HG03565 (cell line): ENCODE results near the gene IMMP2L.
"Not testable (repeated sequence)": the region's sequence is repeated elsewhere in the genome, so short reads cannot be mapped to it uniquely, and the experiment has no call there.

Experiments used
- ATAC-seq: cut with Tn5 transposase; IDR thresholded peaks from one replicate; pipeline ENCODE4 v1.9.1; 2021; ENCODE audit warnings: mild to moderate bottlenecking, moderate library complexity; ENCODE audit not compliant: unreplicated experiment

The IMMP2L gene

DNA sequence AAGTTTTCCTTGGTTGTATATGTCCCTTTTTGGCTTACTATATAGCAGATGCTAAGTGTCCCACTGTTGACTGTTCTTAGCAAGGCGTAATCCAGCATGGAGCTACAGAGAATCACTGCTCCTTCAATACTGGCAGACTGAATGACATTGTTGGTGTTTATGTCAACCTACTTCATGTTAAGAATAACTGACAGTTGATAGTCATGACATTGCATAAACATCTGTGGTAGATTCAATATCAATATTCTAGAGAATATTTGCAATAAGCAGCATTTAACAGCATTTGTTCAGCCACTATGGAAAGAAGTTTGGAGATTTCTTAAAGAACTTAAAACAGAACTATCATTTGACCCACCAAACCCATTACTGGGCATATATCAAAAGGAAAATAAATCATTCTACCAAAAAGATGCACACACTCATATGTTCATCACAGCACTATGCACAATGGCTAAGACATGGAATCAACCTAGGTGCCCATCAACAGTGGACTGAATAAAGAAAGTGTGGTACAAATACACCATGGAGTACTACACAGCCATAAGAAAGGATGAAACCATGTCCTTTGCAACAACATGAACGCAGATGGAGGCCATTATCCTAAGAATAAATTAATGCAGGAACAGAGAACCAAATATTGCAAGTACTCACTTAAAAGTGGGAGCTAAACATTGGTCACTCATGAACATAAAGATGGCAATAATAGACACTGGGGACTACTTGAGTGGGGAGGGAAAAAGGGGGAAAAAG, 88.7 kb downstream of the IMMP2L start:
- ATAC-seq = no peak

DNA sequence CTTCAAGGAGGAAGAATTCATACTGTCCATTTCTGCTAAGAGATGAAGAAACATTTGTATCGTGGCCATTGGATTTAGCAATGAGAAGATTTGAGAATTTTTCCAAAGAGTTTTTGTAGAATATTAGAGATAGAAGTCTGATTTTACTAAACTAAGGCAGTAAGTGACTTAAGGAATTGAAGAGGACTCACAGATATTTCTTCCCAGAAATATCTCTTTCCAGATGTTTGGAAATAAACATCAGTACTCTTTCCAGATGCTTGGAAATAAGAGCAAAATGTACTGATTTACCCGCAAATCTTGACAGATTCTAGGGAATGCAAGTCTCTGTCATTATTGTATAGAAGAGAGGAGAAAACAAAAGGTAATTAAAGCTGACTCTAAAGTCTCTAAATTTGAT, 91.3 kb downstream of the IMMP2L start:
- ATAC-seq = no peak

DNA sequence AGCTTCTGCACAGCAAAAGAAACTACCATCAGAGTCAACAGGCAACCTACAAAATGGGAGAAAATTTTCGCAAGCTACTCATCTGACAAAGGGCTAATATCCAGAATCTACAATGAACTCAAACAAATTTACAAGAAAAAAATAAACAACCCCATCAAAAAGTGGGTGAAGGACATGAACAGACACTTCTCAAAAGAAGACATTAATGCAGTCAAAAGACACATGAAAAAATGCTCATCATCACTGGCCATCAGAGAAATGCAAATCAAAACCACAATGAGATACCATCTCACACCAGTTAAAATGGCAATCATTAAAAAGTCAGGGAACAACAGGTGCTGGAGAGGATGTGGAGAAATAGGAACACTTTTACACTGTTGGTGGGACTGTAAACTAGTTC, 92.4 kb downstream of the IMMP2L start:
- ATAC-seq = not testable (repeated sequence)

DNA sequence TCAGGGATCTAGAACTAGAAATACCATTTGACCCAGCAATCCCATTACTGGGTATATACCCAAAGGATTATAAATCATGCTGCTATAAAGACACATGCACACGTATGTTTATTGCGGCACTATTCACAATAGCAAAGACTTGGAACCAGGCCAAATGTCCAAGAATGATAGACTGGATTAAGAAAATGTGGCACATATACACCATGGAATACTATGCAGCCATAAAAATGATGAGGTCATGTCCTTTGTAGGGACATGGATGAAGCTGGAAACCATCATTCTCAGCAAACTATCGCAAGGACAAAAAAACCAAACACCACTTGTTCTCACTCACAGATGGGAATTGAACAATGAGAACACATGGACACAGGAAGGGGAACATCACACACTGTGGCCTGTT, 96.5 kb downstream of the IMMP2L start:
- not testable (repeated sequence) for ATAC-seq

DNA sequence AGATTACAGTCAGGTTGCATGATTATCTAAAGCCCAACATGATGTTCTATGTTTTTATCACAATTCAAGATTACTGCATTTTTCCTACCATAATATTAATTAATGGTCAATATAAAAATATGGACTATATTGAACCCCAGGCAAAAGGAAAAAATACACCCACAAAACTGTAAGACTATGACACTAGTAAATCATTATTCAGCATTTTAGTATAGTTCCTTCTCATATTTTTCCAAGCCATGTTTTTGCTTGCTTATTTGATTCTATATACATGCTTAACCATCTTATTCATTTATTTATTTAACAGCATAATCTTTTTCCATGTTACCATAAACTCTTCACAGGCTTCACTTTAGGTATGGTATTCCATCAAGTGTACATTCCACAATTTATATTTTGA, 101.6 kb downstream of the IMMP2L start:
- ATAC-seq = no peak

DNA sequence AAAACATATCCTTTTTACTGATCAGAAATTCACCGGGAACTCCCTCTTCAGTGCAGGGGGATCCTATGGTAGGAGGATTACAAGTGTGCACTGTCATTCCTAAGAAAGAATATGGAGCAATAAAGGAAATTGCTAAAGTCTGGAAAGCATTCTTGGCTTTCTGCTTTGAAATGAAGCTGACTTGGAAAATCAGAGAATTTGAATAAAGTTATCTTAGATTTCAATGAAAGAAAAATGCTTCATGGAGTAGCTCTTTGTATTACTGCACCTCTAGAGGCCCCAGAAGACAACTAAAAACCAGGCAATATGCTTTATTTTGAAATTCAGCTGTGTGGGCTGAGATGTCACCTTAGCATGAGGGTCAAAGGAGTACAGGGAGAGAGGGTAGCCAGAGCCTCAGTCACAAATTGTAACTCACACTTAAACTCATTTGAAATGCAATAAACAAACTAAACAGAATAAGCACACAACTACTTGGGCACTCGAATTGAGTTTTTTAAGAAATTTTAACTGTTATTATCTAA, 102.5 kb downstream of the IMMP2L start:
- ATAC-seq = no peak

DNA sequence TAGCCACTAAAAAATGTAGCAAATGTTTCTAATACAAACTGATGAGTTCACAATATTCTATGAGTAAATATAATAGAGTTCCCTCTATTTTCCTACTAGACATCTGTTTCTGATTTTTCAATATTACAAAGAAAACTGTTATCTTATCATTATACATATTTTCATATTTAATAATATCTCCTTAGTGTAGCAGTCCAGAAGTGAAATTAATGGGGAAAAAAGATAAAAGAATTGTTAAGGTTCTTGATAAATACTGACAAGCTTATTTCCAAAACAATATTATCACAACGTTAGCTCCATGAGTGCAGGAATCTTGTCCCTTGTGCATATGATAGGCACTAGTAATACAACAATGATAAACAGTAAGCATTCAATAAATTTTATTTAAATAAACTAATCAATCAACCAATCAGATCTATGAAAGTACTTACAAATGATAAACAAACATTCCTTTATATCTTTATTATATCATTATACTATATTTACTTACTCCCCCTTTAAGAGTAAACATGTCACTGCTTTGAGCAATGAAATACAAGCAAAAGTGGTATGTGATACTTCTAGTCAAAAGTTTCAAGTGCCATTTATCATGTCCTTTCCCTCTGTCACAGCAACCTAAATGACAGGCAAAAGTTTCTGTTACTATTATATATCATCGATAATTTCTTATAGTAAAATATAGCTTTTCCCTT, 103.1 kb downstream of the IMMP2L start:
- ATAC-seq = no peak

DNA sequence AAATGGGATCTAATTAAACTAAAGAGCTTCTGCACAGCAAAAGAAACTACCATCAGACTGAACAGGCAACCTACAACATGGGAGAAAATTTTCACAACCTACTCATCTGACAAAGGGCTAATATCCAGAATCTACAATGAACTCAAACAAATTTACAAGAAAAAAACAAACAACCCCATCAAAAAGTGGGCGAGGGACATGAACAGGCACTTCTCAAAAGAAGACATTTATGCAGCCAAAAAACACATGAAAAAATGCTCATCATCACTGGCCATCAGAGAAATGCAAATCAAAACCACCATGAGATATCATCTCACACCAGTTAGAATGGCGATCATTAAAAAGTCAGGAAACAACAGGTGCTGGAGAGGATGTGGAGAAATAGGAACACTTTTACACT, 111.6 kb downstream of the IMMP2L start:
- ATAC-seq = not testable (repeated sequence)

DNA sequence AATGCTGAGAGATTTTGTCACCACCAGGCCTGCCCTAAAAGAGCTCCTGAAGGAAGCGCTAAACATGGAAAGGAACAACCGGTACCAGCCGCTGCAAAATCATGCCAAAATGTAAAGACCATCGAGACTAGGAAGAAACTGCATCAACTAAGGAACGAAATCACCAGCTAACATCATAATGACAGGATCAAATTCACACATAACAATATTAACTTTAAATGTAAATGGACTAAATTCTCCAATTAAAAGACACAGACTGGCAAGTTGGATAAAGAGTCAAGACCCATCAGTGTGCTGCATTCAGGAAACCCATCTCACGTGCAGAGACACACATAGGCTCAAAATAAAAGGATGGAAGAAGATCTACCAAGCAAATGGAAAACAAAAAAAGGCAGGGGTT, 114.8 kb downstream of the IMMP2L start:
- ATAC-seq = not testable (repeated sequence)

DNA sequence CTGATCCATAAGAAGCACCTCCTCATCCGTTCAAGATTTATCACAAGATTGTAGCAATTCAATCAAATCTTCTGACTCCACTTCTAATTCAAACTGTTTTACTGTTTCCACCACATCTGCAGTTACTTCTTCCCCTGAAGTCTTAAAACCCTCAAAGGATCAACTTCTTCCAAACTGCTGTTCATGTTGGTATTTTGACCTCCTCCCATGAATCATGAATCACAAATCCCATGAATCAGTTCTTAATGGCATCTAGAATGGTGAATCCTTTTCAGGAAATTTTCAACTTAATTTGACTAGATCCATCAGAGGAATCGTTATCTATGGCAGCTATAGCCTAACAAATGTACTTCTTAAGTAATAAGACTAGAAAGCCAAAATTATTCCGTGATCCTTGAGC, 122.3 kb downstream of the IMMP2L start:
- ATAC-seq = no peak

DNA sequence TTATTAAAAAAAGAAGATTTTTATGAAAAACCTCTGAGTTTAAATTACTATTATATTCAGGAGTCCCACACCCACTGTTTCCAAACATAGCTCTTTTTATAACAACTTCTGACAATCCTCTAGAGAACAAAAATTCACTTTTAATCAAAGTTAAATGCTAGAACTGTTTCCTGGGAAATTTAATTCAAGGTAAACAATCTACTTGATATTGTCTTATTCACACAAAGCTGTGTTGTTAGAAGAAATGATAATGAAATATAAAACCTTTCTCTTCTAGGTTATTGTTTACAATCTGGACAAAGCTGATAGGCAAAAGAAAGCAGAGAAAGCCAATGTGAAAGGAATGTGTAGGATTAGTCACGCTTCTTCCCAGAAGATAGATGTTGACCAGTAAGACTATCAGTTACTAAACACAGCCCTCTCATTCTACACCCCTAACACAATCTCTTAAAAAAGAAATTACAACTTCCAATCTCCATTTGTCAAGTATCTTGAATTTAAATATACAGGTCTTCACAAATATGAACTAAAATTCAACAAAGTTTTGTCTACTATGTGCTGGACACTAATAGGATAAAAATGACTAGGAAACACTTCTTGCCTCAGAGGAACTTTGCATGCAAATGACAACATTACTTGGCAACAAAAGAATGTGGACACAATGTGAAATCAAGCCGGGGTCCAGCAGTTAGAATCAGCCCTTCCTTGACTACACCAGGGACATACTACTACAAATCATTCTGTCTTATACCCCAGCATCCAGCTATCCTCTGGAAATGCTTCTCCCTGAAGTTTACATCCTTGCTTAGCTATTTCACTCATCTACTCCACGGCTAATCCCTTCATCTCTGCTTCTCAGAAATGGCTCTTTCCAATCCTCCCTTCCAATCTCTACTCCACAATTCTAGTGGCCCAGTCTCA, 123.7 kb downstream of the IMMP2L start:
- ATAC-seq = no peak

DNA sequence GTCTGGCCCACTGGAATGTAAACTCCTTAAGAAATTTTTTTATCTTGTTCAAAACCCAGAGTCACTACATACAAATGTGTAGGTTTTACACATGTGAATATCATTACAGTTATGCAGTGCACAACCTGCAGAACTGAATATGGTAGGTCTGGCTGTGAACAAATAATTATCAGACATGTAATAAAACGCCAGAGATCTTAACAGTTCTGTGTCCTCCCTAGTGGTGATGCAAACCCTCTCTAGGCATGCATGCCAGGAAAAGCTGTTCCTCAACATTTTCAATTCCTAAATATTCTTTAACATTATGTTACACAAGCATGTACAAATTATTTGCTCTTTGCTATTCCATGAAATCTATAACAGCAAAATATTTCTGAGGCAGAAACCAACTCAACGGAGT, 124.6 kb downstream of the IMMP2L start:
- ATAC-seq = no peak

DNA sequence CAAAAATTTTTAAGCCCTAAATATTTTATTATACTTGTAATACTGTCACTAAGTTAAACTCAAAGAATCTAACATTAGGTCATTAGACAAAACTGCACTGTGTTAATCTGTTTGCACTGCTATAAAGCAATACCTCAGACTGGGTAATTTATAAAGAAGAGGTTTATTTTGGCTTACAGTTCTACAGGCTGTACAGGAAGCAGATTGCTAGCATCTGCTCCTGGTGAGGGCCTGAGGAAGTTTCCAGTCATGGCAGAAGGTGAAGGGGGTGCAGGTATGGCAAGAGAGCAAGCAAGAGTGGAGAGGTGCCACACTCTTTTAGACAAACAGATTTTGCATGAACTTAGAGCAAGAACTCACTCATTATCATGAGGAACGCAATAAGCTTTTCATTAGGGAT, 125.7 kb downstream of the IMMP2L start:
- no peak for ATAC-seq

DNA sequence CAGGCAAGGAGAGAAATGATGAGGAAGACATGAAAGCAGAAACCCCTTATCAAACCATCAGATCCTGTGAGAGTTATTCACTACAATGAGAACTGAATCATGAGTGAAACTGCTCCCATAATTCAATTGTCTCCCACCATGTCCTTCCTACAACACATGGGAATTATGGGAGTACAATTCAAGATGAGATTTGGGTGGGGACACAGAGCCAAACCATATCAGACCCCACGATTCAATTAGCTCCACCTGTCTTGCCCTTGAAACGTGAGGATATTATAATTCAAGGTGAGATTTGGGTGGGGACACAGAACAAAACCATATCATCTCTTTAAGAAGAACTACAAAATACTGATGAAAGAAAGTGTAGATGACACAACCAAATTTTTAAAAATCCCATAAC, 128.9 kb downstream of the IMMP2L start:
- no peak for ATAC-seq

DNA sequence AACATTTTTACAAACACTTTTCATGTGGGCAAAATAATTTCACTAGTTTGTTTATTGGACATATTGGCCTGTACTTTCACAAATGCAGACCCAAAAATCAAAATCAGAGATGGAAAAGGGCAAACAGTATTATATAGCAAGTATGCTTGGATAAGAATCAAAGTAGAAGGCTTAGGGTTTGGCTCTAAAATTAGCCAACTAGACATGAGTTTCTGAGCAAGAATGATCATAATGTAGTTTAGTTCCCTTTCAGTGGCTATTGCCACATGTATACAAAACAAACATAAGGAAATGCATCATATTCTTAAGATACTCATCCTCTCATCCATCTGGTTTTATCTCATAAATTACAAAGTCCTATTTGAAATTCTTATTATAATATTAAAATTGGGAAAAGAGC, 132.5 kb downstream of the IMMP2L start:
- no peak for ATAC-seq

DNA sequence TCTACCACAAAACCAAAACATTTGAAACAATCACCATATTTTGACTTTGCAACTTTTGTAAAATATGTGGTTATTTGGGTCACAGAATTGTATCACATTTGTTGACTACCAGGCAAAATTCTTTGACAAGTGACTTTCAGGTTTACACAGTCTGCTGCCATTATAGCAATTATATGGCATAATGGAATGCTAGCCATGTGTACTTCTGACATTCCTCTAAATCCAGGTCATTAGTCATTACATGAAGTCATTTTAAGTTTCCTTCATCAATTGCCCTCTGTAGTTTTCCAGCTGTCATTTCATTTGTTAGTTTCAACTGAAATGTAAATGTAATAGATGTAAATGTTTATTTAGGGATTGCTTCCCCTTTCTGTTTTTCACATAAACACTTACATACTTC, 137.5 kb downstream of the IMMP2L start:
- ATAC-seq = no peak

DNA sequence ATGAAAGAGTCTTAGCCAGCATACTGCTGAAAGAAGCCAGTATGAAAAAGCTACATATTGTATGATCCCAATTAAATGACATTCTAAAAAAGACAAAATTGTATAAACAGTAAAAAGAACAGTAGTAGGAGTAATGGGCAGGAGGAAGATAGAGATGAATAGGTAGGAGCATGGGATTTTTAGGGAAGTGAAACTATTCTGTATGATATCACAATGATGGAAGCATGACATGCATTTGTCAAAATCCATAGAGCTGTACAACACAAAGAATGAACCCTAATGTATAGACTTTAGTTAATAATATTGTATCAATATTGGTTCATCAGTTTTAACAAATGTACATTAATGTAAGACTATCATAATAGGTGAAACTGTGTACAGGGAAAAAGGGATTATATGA, 147.9 kb downstream of the IMMP2L start:
- no peak for ATAC-seq

DNA sequence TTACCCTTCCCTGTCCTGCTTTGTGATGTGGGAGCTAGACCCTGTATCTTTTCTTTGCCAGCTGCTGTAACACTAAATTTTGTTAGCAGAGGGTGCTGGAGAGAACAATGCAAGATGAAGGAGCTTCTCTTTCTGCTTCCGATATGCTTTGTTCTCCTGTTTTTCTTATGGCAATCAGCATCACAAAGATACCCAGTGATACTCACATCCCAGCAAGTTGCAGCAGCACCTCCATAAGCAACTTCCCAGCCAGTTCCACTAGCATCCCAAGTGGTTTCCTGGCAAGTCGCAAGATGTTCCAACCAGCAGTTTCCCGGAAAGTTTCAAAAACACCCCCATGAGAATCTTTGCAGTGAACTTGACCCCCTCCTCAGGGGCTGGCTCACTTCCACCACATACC, 148.6 kb downstream of the IMMP2L start:
- no peak for ATAC-seq

DNA sequence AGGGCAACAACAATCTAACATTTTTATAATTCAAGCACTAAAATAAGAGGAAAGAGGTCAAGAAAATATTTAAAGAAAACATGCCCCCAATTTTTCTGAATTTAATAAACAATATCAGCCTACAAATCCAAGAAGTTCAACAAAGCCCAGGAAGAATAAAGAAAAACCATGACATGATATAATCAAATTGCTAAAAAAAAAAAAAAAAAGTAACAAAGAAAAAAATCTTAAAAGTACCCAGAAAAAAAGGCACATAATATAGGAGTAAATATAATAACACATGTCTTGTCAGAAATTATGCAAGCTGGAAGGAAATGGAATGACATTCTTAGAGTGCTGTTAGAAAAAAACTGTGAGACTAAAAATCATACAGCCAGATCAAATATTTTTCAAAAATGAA, 151.4 kb downstream of the IMMP2L start:
- no peak for ATAC-seq

DNA sequence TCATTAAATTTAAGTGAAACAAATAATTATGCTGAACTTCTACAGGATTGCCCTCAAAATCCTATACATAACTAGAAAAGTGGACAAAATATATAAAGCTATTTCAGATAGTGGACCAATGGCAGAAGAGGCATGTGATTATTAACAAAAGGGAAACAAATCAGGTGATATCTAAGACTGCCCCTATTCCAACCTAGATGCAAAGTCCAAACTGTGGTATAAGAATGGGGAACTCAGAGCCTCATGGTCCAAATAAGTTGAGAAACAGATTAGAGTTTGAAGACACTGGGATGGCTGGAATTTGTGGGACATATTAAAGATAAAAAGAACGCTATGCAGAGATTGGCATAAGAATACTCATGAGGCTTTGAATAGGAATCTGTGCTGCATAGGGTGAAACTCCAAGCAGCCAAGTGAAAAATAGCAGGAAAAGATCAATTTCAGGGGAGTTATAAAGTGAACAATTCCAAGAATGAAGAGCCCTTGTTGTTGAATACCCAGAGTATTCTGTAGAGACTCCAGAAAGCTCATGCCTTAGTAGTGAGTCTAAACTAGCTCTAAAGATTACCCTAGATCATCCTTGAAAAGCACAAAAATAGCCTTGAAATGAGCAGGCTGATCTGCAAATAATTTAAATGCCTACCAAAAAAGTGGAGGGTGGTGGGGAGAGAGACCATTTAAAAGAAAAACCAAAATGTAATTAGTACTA, 152.4 kb downstream of the IMMP2L start:
- ATAC-seq = no peak

DNA sequence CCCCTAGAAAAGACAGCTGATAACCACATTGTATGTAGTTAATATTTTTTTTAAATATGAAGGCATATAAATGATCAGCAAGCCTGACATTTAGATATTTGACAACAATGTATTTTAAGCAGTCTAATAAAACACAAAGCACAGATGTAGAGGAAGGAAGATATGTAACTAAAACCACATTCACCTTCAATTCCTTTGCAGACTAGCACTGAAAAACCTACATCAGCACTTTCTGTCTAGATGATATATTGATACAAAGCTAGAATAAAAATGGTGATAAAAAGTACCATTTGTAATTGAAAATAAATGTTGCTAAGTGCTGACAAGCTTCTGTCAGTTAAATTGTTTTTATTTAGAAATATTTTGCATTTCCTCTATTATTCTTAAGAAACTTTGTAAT, 153.6 kb downstream of the IMMP2L start:
- ATAC-seq = no peak
